Measurements from ENCODE around the gene USH2A.

Gene USH2A

GRCh38 chr1:216140730-216141524 lies 282.3 kb downstream of the USH2A start:
- Histone ChIP-seq H3K4me3 (ENCODE audit: low read depth, low read length) (no peak overlapping the region), H3K9me3 (ENCODE audit: control insufficient read depth, insufficient read depth, low read depth, low read length) (no peaks in the 10 kb centered on the region), H3K36me3 (ENCODE audit: control insufficient read depth in 2 of 2, insufficient read depth in 1 of 2, low read length in 2 of 2) (no peaks in the 10 kb centered on the region), H3K4me1 (ENCODE audit: control insufficient read depth, insufficient read depth, low read length) (no peaks in the 10 kb centered on the region), H3K27ac (ENCODE audit: extremely low read depth, low read depth, low read length) (no peak overlapping the region)
- TF ChIP-seq ZNF785 (tag by site-specific recombination; IDR thresholded peaks at IDR 0.05) (no peak), ZSCAN5A (tag by site-specific recombination; IDR thresholded peaks at IDR 0.05) (no peak), ZNF121 (tag by site-specific recombination; IDR thresholded peaks at IDR 0.05) (no peak), WT1 (tag by site-specific recombination; IDR thresholded peaks at IDR 0.05) (no peak), ZNF169 (tag by site-specific recombination; IDR thresholded peaks at IDR 0.05) (no peak), SCRT2 (tag by site-specific recombination; IDR thresholded peaks at IDR 0.05) (no peak), ZNF473 (tag by site-specific recombination; IDR thresholded peaks at IDR 0.05) (no peak), ZNF248 (tag by site-specific recombination; IDR thresholded peaks at IDR 0.05) (no peak), HIC1 (tag by site-specific recombination; IDR thresholded peaks at IDR 0.05) (no peak), ZNF2 (tag by site-specific recombination; IDR thresholded peaks at IDR 0.05) (no peak)
- TF ChIP-seq, protein P1, sequence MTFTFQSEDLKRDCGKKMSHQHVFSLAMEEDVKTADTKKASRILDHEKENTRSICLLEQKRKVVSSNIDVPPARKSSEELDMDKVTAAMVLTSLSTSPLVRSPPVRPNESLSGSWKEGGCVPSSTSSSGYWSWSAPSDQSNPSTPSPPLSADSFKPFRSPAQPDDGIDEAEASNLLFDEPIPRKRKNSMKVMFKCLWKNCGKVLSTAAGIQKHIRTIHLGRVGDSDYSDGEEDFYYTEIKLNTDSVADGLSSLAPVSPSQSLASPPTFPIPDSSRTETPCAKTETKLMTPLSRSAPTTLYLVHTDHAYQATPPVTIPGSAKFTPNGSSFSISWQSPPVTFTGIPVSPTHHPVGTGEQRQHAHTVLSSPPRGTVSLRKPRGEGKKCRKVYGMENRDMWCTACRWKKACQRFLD (tag by site-specific recombination; IDR thresholded peaks at IDR 0.05), result no peak
- TF ChIP-seq, protein P2, sequence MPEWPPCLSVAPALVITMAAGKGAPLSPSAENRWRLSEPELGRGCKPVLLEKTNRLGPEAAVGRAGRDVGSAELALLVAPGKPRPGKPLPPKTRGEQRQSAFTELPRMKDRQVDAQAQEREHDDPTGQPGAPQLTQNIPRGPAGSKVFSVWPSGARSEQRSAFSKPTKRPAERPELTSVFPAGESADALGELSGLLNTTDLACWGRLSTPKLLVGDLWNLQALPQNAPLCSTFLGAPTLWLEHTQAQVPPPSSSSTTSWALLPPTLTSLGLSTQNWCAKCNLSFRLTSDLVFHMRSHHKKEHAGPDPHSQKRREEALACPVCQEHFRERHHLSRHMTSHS (tag by site-specific recombination; IDR thresholded peaks at IDR 0.05), result no peak
- ChIA-PET CTCF (no interaction called here), POLR2A (no interaction called here)

DNA sequence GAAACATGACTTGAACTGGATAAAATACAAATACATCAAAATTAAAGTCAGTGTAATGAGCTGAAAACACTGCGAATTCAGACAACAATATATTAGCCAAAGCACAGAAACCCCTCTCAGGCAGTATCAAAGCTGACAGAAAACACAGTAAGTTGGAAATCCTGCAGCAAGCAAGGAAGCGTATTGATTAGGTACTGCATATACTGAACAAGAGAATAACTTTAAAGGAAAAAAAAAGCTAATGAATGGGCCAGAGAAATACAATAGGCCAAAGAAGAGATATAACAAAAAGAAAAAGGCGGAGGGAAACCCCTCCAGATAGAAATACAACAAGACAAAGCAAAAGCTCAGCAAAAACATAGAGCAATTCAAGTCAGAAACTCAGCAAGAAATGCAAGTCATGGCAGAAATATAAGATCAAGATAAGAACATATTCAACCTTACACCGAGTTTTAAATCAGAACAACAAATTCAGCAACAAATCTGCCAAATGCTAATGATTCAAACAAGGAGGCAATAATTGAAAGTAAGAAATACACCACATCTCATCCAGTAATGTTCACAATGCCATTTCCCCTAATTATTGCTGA lies 299.0 kb downstream of the USH2A start:
- H3K36me3 ChIP-seq (ENCODE audit: control insufficient read depth in 2 of 2, insufficient read depth in 1 of 2, low read length in 2 of 2), result no peaks in the 10 kb centered on the region
- ChIA-PET POLR2A (no interaction called here), CTCF (interaction anchor here (1.0 kb wide), 1 partner anchor 13 kb away, joined by 3 read pairs; no protein-coding TSS in a partner anchor)
- TF ChIP-seq ZNF16 (tag by site-specific recombination; IDR thresholded peaks at IDR 0.05; ENCODE audit: low read depth) (no peak), ZNF132 (tag by site-specific recombination; IDR thresholded peaks at IDR 0.05; ENCODE audit: borderline replicate concordance) (no peak), GFI1B (tag by site-specific recombination; IDR thresholded peaks at IDR 0.05) (no peak), ZBTB8A (tag by site-specific recombination; IDR thresholded peaks at IDR 0.05) (no peak), ZNF155 (tag by site-specific recombination; IDR thresholded peaks at IDR 0.05) (no peak), PRDM6 (tag by site-specific recombination; IDR thresholded peaks at IDR 0.05) (no peak), ZNF184 (tag by site-specific recombination; IDR thresholded peaks at IDR 0.05) (no peak)
- H3K4me1 ChIP-seq (ENCODE audit: control insufficient read depth, insufficient read depth, low read length), result no peaks in the 10 kb centered on the region
- no peaks in the 10 kb centered on the region for H3K9me3 ChIP-seq (ENCODE audit: control insufficient read depth, insufficient read depth, low read depth, low read length)
- no peak overlapping the region for H3K4me3 ChIP-seq (ENCODE audit: low read depth, low read length)
- no peak overlapping the region for H3K27ac ChIP-seq (ENCODE audit: extremely low read depth, low read depth, low read length)

Data from HEK293 (cell line).